AG10803 (cell line): ENCODE measurements around the gene RBMS3.
A peak's percentile ranks its signal among the peaks of the same experiment; 100 is the strongest.

ENCODE experiments used
- DNase-seq: peaks from one replicate; pipeline ENCODE4 v3.0.0; 2010; ENCODE audit warnings: low read depth
- H3K4me3 ChIP-seq: 2 replicates; pipeline ENCODE4 v1.5.1; 2011; ENCODE audit warnings: mild to moderate bottlenecking, low read length, control low read depth
- CTCF ChIP-seq: conservative IDR thresholded peaks from 2 replicates; pipeline ENCODE4 v1.5.1; 2011; ENCODE audit warnings: mild to moderate bottlenecking, low read length, control low read depth, inconsistent platforms

RBMS3 gene

DNA sequence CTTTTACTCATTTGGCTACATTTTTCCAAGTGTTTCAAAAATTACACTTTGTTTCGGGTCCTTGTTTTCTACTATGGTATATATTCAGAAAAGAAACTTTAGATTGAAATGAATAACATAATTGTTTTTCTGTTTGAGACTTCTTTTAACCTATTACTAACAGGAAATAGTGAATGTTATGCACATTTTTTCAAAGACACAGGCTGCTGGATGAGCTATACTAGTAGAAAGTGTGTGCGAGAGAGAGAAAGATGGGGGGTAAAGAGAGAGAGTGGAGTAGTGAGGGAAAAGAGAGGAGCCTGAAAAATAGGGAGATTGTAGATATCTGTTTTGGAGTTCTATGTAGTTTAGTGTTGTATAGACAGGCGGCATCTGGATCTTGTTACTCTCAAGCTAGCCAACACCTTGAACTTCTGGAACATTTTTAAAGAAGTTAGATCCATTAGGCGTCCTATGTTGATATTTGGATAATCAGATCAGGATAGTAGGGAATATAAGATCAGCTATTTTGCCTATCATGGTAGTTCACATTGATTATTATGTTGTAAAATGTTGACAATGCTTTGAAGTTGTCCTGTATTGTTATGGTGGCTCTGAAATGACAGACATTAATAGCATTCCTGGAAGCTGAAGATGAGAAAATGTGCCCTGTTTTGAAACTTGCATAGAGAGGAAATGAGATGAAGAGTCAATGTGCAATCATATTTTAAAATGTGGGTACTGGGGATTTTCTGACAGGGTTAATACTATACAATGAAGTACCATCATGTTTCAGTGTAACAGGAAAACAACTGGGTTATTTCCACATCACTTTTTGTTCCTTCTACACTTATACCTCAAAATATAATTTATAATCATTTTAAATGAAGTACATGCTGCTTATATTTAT, 2.6 kb downstream of the RBMS3 start:
- TF ChIP-seq CTCF: no peak
- peak overlapping the region; percentile 89 for H3K4me3 ChIP-seq
- peak; percentile 26 for DNase-seq

DNA sequence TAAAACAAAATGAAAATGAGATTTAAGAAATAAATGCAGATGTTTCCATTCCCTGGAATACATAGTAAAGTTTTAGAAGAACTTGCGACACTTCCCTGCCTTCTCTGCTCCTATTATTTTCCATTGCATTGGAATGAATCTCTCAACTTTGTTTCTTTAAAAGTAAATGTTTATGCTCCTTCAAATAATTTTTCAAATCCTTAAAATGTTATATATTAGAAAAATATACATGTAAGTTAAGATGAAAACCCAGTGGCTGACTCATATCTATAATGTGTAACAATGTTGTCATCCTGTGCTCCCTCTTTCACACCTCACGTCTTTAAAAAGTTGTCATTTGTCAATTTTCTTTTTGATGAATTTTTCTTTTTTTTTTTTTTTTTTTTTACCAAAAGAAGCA, 3.6 kb downstream of the RBMS3 start:
- DNase-seq: no peak
- H3K4me3 ChIP-seq: peak overlapping the region; percentile 89

GRCh38 chr3:29285471-29286071, 4.7 kb downstream of the RBMS3 start:
- H3K4me3 ChIP-seq: peak overlapping the region; percentile 89
- peak; percentile 21; the same call in 1 of the 2 replicates for TF ChIP-seq CTCF
- DNase-seq: peak; percentile 46

More for the DNA sequence above, 3.6 kb downstream of the RBMS3 start:
- no peak for TF ChIP-seq CTCF

DNA sequence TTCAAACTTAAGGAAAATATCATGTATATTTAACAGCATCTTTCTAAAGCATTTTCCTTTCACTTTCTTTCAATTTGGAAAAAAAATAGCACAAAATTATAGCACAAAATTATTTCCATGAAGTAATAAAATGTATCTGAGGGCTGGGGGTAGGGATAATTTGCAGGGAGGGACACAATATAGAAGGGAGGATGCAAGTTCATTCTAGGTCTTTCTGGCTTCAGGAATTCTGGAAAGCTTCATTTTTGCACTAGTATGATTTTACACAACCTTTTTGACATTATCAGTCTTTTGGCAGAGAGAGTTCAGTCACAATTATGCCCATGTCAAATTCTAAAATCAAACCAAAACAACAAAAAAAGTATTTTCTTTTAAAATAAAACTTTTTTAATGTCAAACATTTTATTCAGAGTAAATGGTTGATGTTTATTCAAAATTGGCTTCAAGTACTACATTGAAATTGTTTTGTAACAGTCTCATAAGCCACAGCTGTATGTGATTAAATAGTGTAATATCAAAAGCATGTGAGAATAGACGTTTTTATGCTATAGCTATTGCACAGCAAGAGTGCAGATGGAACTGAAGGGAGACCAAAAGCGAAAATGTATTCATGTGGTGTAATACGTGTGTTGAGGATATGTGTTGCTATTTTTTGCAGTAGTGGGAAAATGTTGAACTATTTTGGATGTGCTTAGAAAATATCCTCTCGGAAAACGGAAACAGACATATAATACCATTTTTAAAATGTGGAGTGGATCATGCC, 5.8 kb downstream of the RBMS3 start:
- no peak for TF ChIP-seq CTCF
- DNase-seq: peak; percentile 77
- peak overlapping the region; percentile 89 for H3K4me3 ChIP-seq

DNA sequence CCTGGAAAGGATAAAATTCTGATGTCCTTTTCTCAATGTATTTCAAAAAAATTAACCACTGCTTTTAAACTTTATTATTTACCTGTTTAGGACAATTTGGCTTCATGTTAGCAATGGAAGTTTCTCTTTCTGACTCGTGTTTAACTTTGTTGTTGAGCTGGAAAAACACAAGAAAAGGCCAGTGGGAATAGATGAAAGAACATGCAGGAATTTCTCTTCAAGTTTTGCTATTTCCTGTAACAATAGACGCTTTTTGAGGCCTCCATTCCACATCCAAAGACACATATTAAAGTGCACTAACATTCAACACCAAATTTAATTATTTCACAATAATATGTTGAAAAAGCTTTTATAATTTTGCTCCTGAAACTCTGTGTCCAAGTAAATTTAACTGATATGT, 9.7 kb downstream of the RBMS3 start:
- DNase-seq: no peak
- no peak for TF ChIP-seq CTCF
- H3K4me3 ChIP-seq: no peak overlapping the region

- peak; percentile 72 for DNase-seq
- TF ChIP-seq CTCF: no peak
- no peak overlapping the region for H3K4me3 ChIP-seq
Observed at GRCh38 chr3:29291260-29291981, 10.6 kb downstream of the RBMS3 start.
